ENCODE data around the gene FMNL2. TPM values are rescaled to one million over a fixed set of nuclear protein-coding genes. Genes with fewer than 3 reads are reported as not detected.

The FMNL2 gene
- polyA plus RNA-seq, 1 donor, result 35.3 TPM

- H3K36me3 ChIP-seq (ENCODE audit: control insufficient read depth, insufficient read depth, low read length), result no peaks in the 10 kb centered on the region
- no CpG with 5 or more reads among the region's 3 CpGs for WGBS (ENCODE audit: insufficient coverage, low lambda C conversion rate)
- H3K4me3 ChIP-seq (ENCODE audit: low read length), result no peak overlapping the region
- no peak for DNase-seq
- H3K27me3 ChIP-seq (ENCODE audit: control insufficient read depth, insufficient read depth, low read length), result no peaks in the 10 kb centered on the region
- no peaks in the 10 kb centered on the region for H3K4me1 ChIP-seq (ENCODE audit: control insufficient read depth, insufficient read depth, low read length)
- no peak overlapping the region for H3K27ac ChIP-seq (ENCODE audit: low read length)
- no peaks in the 10 kb centered on the region for H3K9me3 ChIP-seq (ENCODE audit: control insufficient read depth, low read depth, low read length)
These were observed 37.5 kb downstream of the FMNL2 start for GRCh38 chr2:152372438-152372984.

DNA sequence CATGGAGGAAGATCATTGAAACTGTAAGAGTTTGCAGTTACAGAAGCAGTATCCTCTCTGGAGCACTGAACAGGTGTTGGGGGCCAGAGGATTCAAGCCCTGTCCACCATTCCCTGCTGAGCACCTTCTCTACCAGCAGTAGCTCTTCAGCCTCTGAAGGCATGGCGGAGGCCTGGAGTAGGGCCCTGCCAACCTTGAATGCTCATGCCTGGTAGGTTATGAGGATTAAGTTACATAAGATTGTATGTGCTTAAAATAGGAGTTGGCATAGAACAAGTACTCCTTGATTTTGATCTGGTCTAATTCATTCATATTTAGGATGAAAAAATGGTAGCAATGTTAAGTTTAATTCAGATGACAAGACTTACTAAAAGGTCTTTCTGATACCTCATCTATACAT, 40.2 kb downstream of the FMNL2 start:
- Histone ChIP-seq H3K4me3 (ENCODE audit: low read length) (no peak overlapping the region), H3K27ac (ENCODE audit: low read length) (no peak overlapping the region), H3K9me3 (ENCODE audit: control insufficient read depth, low read depth, low read length) (no peaks in the 10 kb centered on the region), H3K27me3 (ENCODE audit: control insufficient read depth, insufficient read depth, low read length) (no peaks in the 10 kb centered on the region), H3K4me1 (ENCODE audit: control insufficient read depth, insufficient read depth, low read length) (no peaks in the 10 kb centered on the region), H3K36me3 (ENCODE audit: control insufficient read depth, insufficient read depth, low read length) (no peaks in the 10 kb centered on the region)
- WGBS (ENCODE audit: insufficient coverage, low lambda C conversion rate), result no CpG with 5 or more reads among the region's 1 CpG
- DNase-seq, result no peak

- Histone ChIP-seq H3K9me3 (ENCODE audit: control insufficient read depth, low read depth, low read length) (no peaks in the 10 kb centered on the region), H3K36me3 (ENCODE audit: control insufficient read depth, insufficient read depth, low read length) (no peaks in the 10 kb centered on the region), H3K4me1 (ENCODE audit: control insufficient read depth, insufficient read depth, low read length) (no peaks in the 10 kb centered on the region), H3K4me3 (ENCODE audit: low read length) (no peak overlapping the region), H3K27me3 (ENCODE audit: control insufficient read depth, insufficient read depth, low read length) (no peaks in the 10 kb centered on the region), H3K27ac (ENCODE audit: low read length) (no peak overlapping the region)
- WGBS (ENCODE audit: insufficient coverage, low lambda C conversion rate), result no CpG with 5 or more reads among the region's 2 CpGs
- no peak for DNase-seq
These were observed 41.4 kb downstream of the FMNL2 start for GRCh38 chr2:152376385-152376784.

GRCh38 chr2:152376968-152377367, 42.0 kb downstream of the FMNL2 start:
- no CpG with 5 or more reads among the region's 1 CpG for WGBS (ENCODE audit: insufficient coverage, low lambda C conversion rate)
- Histone ChIP-seq H3K27ac (ENCODE audit: low read length) (no peak overlapping the region), H3K4me3 (ENCODE audit: low read length) (no peak overlapping the region), H3K4me1 (ENCODE audit: control insufficient read depth, insufficient read depth, low read length) (no peaks in the 10 kb centered on the region), H3K27me3 (ENCODE audit: control insufficient read depth, insufficient read depth, low read length) (no peaks in the 10 kb centered on the region), H3K36me3 (ENCODE audit: control insufficient read depth, insufficient read depth, low read length) (no peaks in the 10 kb centered on the region), H3K9me3 (ENCODE audit: control insufficient read depth, low read depth, low read length) (no peaks in the 10 kb centered on the region)
- DNase-seq, result no peak

- Histone ChIP-seq H3K36me3 (ENCODE audit: control insufficient read depth, insufficient read depth, low read length) (no peaks in the 10 kb centered on the region), H3K4me1 (ENCODE audit: control insufficient read depth, insufficient read depth, low read length) (no peaks in the 10 kb centered on the region), H3K9me3 (ENCODE audit: control insufficient read depth, low read depth, low read length) (no peaks in the 10 kb centered on the region), H3K4me3 (ENCODE audit: low read length) (no peak overlapping the region), H3K27ac (ENCODE audit: low read length) (no peak overlapping the region), H3K27me3 (ENCODE audit: control insufficient read depth, insufficient read depth, low read length) (no peaks in the 10 kb centered on the region)
- no peak for DNase-seq
- 17% methylated on average over 1 of the region's 4 CpGs for WGBS (ENCODE audit: insufficient coverage, low lambda C conversion rate)
These were observed 44.1 kb downstream of the FMNL2 start for GRCh38 chr2:152379089-152379488.

DNA sequence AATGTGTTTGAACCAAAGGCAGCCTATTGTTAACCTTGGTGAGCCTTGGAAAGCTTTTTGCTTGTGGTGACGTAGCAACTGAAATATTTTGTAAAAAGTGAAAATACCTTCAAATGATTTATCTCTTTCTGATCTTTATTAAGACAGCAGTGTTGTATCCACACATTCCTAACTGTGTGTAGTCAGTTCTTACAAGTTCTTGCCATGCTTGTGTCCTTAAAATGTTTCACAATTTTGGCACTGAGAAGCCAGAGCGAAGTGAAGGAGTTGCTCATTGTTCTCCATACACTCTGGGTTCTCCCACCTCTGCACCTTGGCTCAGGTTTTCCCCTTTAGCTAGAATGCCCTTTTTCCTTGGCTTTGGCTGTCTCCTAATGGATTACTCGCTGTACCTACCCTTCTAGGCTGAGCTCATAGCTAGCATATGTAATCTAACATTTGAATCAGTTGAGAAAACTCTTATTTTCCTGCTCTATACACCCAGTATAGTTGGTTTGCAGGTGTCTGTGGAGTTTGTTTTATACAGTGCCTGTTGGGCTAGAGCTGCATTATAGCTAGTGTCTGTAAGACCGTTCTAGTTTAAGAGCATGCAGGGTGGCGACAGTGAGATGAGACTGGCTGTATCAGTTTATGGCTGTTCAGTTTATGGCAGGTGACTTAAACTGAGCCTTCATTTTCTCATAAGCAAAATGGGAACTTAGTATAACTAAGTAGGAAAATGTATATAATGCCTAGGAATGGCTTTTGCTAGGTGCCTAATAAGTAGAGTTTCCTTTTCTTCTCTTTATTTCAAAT, 45.5 kb downstream of the FMNL2 start:
- no peak for DNase-seq
- Histone ChIP-seq H3K9me3 (ENCODE audit: control insufficient read depth, low read depth, low read length) (no peaks in the 10 kb centered on the region), H3K4me1 (ENCODE audit: control insufficient read depth, insufficient read depth, low read length) (no peaks in the 10 kb centered on the region), H3K4me3 (ENCODE audit: low read length) (no peak overlapping the region), H3K27me3 (ENCODE audit: control insufficient read depth, insufficient read depth, low read length) (no peaks in the 10 kb centered on the region), H3K36me3 (ENCODE audit: control insufficient read depth, insufficient read depth, low read length) (no peaks in the 10 kb centered on the region), H3K27ac (ENCODE audit: low read length) (no peak overlapping the region)
- no CpG with 5 or more reads among the region's 5 CpGs for WGBS (ENCODE audit: insufficient coverage, low lambda C conversion rate)

DNA sequence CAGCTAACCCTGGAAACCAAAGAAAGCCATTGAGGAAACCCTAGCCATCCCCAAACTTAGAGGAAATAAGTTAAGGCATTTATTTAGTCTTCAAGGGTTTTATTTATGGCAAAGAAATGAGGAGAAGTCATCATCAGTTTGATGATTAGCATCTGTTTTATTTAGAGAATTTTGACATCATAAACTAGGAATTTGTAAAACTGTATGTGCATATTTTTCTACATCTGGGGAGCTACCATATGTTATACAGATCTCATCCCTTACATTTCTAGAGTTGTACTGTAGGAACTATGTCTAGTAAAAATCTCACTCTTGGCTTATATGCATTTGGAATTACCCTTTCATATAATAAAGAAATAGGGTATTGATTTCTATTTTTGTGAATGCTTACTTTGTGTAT, 48.7 kb downstream of the FMNL2 start:
- DNase-seq, result no peak
- Histone ChIP-seq H3K27ac (ENCODE audit: low read length) (no peak overlapping the region), H3K27me3 (ENCODE audit: control insufficient read depth, insufficient read depth, low read length) (no peaks in the 10 kb centered on the region), H3K36me3 (ENCODE audit: control insufficient read depth, insufficient read depth, low read length) (no peaks in the 10 kb centered on the region), H3K4me3 (ENCODE audit: low read length) (no peak overlapping the region), H3K9me3 (ENCODE audit: control insufficient read depth, low read depth, low read length) (no peaks in the 10 kb centered on the region), H3K4me1 (ENCODE audit: control insufficient read depth, insufficient read depth, low read length) (no peaks in the 10 kb centered on the region)

GRCh38 chr2:152384992-152385391, 50.0 kb downstream of the FMNL2 start:
- H3K4me1 ChIP-seq (ENCODE audit: control insufficient read depth, insufficient read depth, low read length), result no peaks in the 10 kb centered on the region
- H3K27me3 ChIP-seq (ENCODE audit: control insufficient read depth, insufficient read depth, low read length), result no peaks in the 10 kb centered on the region
- DNase-seq, result no peak
- H3K4me3 ChIP-seq (ENCODE audit: low read length), result no peak overlapping the region
- no peaks in the 10 kb centered on the region for H3K36me3 ChIP-seq (ENCODE audit: control insufficient read depth, insufficient read depth, low read length)
- peaks cover 5% of the 10 kb centered on the region for H3K9me3 ChIP-seq (ENCODE audit: control insufficient read depth, low read depth, low read length)
- no peak overlapping the region for H3K27ac ChIP-seq (ENCODE audit: low read length)
- WGBS (ENCODE audit: insufficient coverage, low lambda C conversion rate), result 80% methylated on average over 1 of the region's 3 CpGs

DNA sequence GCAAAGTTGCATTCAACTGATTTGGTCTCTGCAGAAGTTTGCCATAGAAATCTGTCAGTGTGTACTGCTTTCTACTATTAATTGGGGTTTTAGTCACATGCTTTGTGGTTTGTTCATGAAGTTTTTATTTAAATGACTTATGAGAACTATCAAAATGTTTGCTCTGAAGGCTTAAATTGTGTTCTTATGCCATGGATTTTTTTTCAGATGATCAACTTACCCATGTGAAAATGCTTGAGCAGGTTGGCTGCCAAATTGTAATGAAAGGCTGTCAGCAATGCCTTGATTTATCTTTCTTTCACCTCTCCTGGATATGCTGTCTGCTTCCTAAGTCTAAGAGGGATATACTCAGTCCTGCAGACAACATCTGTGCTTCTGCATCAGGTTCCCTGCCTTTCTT, 50.7 kb downstream of the FMNL2 start:
- Histone ChIP-seq H3K4me3 (ENCODE audit: low read length) (no peak overlapping the region), H3K36me3 (ENCODE audit: control insufficient read depth, insufficient read depth, low read length) (no peaks in the 10 kb centered on the region), H3K27me3 (ENCODE audit: control insufficient read depth, insufficient read depth, low read length) (no peaks in the 10 kb centered on the region), H3K4me1 (ENCODE audit: control insufficient read depth, insufficient read depth, low read length) (no peaks in the 10 kb centered on the region), H3K27ac (ENCODE audit: low read length) (no peak overlapping the region), H3K9me3 (ENCODE audit: control insufficient read depth, low read depth, low read length) (peaks cover 5% of the 10 kb centered on the region)
- no peak for DNase-seq

- peaks cover 5% of the 10 kb centered on the region for H3K9me3 ChIP-seq (ENCODE audit: control insufficient read depth, low read depth, low read length)
- no peaks in the 10 kb centered on the region for H3K27me3 ChIP-seq (ENCODE audit: control insufficient read depth, insufficient read depth, low read length)
- no peak overlapping the region for H3K4me3 ChIP-seq (ENCODE audit: low read length)
- no peaks in the 10 kb centered on the region for H3K4me1 ChIP-seq (ENCODE audit: control insufficient read depth, insufficient read depth, low read length)
- no peaks in the 10 kb centered on the region for H3K36me3 ChIP-seq (ENCODE audit: control insufficient read depth, insufficient read depth, low read length)
- H3K27ac ChIP-seq (ENCODE audit: low read length), result no peak overlapping the region
- WGBS (ENCODE audit: insufficient coverage, low lambda C conversion rate), result no CpG with 5 or more reads among the region's 1 CpG
- no peak for DNase-seq
These were observed 51.3 kb downstream of the FMNL2 start for GRCh38 chr2:152386266-152386665.

GRCh38 chr2:152387041-152387440, 52.1 kb downstream of the FMNL2 start:
- no peak overlapping the region for H3K27ac ChIP-seq (ENCODE audit: low read length)
- no peak for DNase-seq
- H3K4me3 ChIP-seq (ENCODE audit: low read length), result no peak overlapping the region
- H3K27me3 ChIP-seq (ENCODE audit: control insufficient read depth, insufficient read depth, low read length), result no peaks in the 10 kb centered on the region
- H3K9me3 ChIP-seq (ENCODE audit: control insufficient read depth, low read depth, low read length), result peaks cover 5% of the 10 kb centered on the region
- WGBS (ENCODE audit: insufficient coverage, low lambda C conversion rate), result no CpG with 5 or more reads among the region's 1 CpG
- H3K36me3 ChIP-seq (ENCODE audit: control insufficient read depth, insufficient read depth, low read length), result no peaks in the 10 kb centered on the region
- H3K4me1 ChIP-seq (ENCODE audit: control insufficient read depth, insufficient read depth, low read length), result no peaks in the 10 kb centered on the region

All from large intestine (tissue), 3 donors.